HepG2 (cell line): ENCODE data around the gene SETD5. TPM values are rescaled to one million over a fixed set of nuclear protein-coding genes. Genes with fewer than 3 reads are reported as not detected.

Source experiments
- ATF7-NPFF ChIP-seq: sonication (generic); formaldehyde crosslinking; IDR thresholded peaks from 2 replicates; pipeline ENCODE4 v1.8.1; 2023; ENCODE audit warnings: mild to moderate bottlenecking, low read depth, missing genetic modification reagents, moderate library complexity
- BRD4 ChIP-seq: sonication (generic); formaldehyde crosslinking; IDR thresholded peaks from 2 replicates; pipeline ENCODE4 v1.4.0; 2020; ENCODE audit warnings: missing genetic modification reagents
- ELF4 ChIP-seq: sonication (generic); formaldehyde crosslinking; IDR thresholded peaks from 2 replicates; pipeline ENCODE4 v1.5.0; 2020; ENCODE audit warnings: missing genetic modification reagents, mild to moderate bottlenecking, moderate library complexity, borderline replicate concordance
- HNRNPH1 ChIP-seq: fragments of 200-400 bp; formaldehyde crosslinking; optimal IDR thresholded peaks from 2 replicates; pipeline ENCODE3; 2017; ENCODE audit warnings: mild to moderate bottlenecking, low read depth, low read length
- IRX3 ChIP-seq: sonication (generic); formaldehyde crosslinking; IDR thresholded peaks from 2 replicates; pipeline ENCODE4 v1.8.1; 2023; ENCODE audit warnings: mild to moderate bottlenecking, low read depth, missing genetic modification reagents, borderline replicate concordance
- KDM3A ChIP-seq: IDR thresholded peaks from 2 replicates; pipeline ENCODE4 v1.6.1; 2018; ENCODE audit warnings: low read depth, missing compliant biosample characterization
- MXI1 ChIP-seq: IDR thresholded peaks from 3 replicates; pipeline ENCODE4 v1.6.1; 2012; ENCODE audit warnings: low read depth, low read length, inconsistent platforms, borderline replicate concordance
- POLR2G ChIP-seq: fragments of 200-400 bp; formaldehyde crosslinking; IDR thresholded peaks from 2 replicates; pipeline ENCODE4 v1.6.1; 2018; ENCODE audit warnings: mild to moderate bottlenecking, low read depth, low read length, moderate library complexity
- RARG ChIP-seq: sonication (generic); formaldehyde crosslinking; IDR thresholded peaks from 2 replicates; pipeline ENCODE4 v1.4.0; 2020; ENCODE audit warnings: low read depth, mild to moderate bottlenecking, missing genetic modification reagents
- REPIN1 ChIP-seq: sonication (generic); formaldehyde crosslinking; IDR thresholded peaks from 2 replicates; pipeline ENCODE4 v1.8.0; 2022; ENCODE audit warnings: missing genetic modification reagents, low read depth, mild to moderate bottlenecking, borderline replicate concordance
- SOX6 ChIP-seq, 2 experiments: fragments of 450-650 bp in 1 of 2; sonication (generic) in 1 of 2; formaldehyde crosslinking in 1 of 2; IDR thresholded peaks; 2 replicates each; pipeline versions ENCODE4 v1.4.0 to v1.6.1; 2017 to 2020; ENCODE audit warnings: antibody characterized with exemption in 1 of 2, mild to moderate bottlenecking in 1 of 2, missing genetic modification reagents in 1 of 2
- SP2 ChIP-seq: sonication (generic); formaldehyde crosslinking; IDR thresholded peaks from 2 replicates; pipeline ENCODE4 v1.5.1; 2020; ENCODE audit warnings: mild to moderate bottlenecking, missing genetic modification reagents
- TFDP1 ChIP-seq: IDR thresholded peaks from 2 replicates; pipeline ENCODE4 v1.6.1; 2016; ENCODE audit warnings: missing compliant biosample characterization, missing genetic modification reagents, borderline replicate concordance
- U2AF2 ChIP-seq: fragments of 200-400 bp; formaldehyde crosslinking; IDR thresholded peaks from 2 replicates; pipeline ENCODE4 v1.6.1; 2017; ENCODE audit warnings: low read depth, mild to moderate bottlenecking, low read length
- ZBTB43 ChIP-seq: sonication (generic); formaldehyde crosslinking; conservative IDR thresholded peaks from 2 replicates; pipeline ENCODE4 v1.4.0; 2020; ENCODE audit warnings: missing genetic modification reagents
- ZC3H4 ChIP-seq: sonication (generic); formaldehyde crosslinking; IDR thresholded peaks from 2 replicates; pipeline ENCODE4 v1.4.0; 2020; ENCODE audit warnings: missing genetic modification reagents, borderline replicate concordance
- ZFAT ChIP-seq: sonication (generic); formaldehyde crosslinking; conservative IDR thresholded peaks from 2 replicates; pipeline ENCODE4 v1.8.1; 2023; ENCODE audit warnings: missing genetic modification reagents, inconsistent platforms
- ZFP36L2 ChIP-seq: sonication (generic); formaldehyde crosslinking; IDR thresholded peaks from 2 replicates; pipeline ENCODE4 v1.4.0; 2020; ENCODE audit warnings: missing genetic modification reagents
- ZFYVE20 ChIP-seq: sonication (generic); formaldehyde crosslinking; IDR thresholded peaks from 2 replicates; pipeline ENCODE4 v1.8.0; 2023; ENCODE audit warnings: low read depth, mild to moderate bottlenecking, moderate library complexity, missing genetic modification reagents, borderline replicate concordance
- ZMAT3 ChIP-seq: sonication (generic); formaldehyde crosslinking; conservative IDR thresholded peaks from 2 replicates; pipeline ENCODE4 v1.7.0; 2021; ENCODE audit warnings: missing genetic modification reagents
- ZNF17 ChIP-seq: sonication (generic); formaldehyde crosslinking; IDR thresholded peaks from 2 replicates; pipeline ENCODE4 v1.5.0; 2020; ENCODE audit warnings: mild to moderate bottlenecking, missing genetic modification reagents
- ZNF501 ChIP-seq: sonication (generic); formaldehyde crosslinking; IDR thresholded peaks from 2 replicates; pipeline ENCODE4 v1.5.1; 2020; ENCODE audit warnings: mild to moderate bottlenecking, moderate library complexity, missing genetic modification reagents
- ZNF543 ChIP-seq: sonication (generic); formaldehyde crosslinking; IDR thresholded peaks from 2 replicates; pipeline ENCODE4 v1.4.0; 2020; ENCODE audit warnings: mild to moderate bottlenecking, missing genetic modification reagents
- ZNF550 ChIP-seq: sonication (generic); formaldehyde crosslinking; IDR thresholded peaks from 2 replicates; pipeline ENCODE4 v1.4.0; 2020; ENCODE audit warnings: mild to moderate bottlenecking, missing genetic modification reagents, borderline replicate concordance
- polyA plus RNA-seq, 8 experiments: library from polyadenylated mRNA; depleted of rRNA in 3 of 8; stranded (reverse) in 7 of 8; unstranded in 1 of 8; fragments of >200 nt; fragmentation: Illumina TruSeq in 4 of 8; extraction: Trizol in 4 of 8; gene quantifications; 2 replicates each; pipeline versions ENCODE4 v1.2.1 to v1.2.3, GENCODE V29; 2011 to 2016; ENCODE audit warnings: low read depth in 4 of 8, missing spikeins in 1 of 8, mixed read lengths in 1 of 8; ENCODE audit not compliant: insufficient read depth in 1 of 8
- total RNA-seq, 5 experiments: library from RNA; depleted of rRNA; stranded (reverse); fragments of >200 nt; fragmentation: Illumina TruSeq; extraction: Trizol; gene quantifications; 2 replicates each; pipeline ENCODE4 v1.2.3, GENCODE V29; 2016; ENCODE audit warnings: low read depth in 1 of 5
- TF ChIP-seq, protein P1 (sequence below): sonication (generic); formaldehyde crosslinking; IDR thresholded peaks from 2 replicates; pipeline ENCODE4 v1.4.0; 2020; ENCODE audit warnings: mild to moderate bottlenecking, missing genetic modification reagents

Gene SETD5
- total and polyA plus RNA-seq, 2 of the 13 experiments (the other 11 are each of a cell fraction or from before 2014, with no cell fraction given) = 46.8 to 95.8 TPM

DNA sequence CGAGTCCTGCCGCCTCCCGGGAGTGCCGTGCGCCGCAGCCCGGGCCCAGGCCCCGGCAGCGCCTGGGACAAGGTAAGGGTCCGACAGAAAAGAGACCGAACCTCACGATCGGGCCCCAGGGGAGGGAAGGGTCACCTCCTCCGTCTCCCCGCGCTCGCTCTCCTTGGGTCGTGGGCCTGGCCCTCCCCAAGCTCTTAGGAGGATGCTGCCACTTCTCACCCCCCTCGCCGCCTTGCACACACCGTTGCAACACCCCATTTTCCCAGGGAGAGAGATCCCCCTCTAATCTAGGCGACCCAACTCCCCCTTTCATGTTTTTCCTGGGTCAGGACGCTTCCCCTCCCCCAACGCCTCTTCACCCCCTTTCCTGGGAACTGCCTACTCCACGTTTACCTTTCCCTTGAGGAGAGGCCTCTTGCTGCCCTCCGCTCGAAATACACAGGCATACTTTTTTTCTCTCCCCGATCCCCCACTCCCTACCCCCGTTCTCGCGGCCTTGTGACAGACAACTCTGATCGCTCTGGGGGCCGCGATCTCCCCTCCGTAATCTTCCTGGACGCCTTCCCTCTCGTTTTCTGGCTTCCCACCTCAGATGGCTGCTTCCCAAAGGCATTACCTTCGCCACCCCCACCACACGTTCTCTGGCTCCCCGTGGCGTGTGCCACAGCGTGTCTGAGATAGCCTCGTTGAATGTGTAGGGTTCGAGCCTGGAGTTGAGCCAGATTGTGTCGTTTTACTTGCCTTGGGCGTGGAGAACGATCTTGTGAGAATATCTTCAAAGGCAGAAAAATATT, 688 bp downstream of the SETD5 start (continued):
- TF ChIP-seq MXI1 (peak; percentile 1; the same call in 1 of the 3 replicates), U2AF2 (no peak), ELF4 (CRISPR knock-in tag) (peak; percentile 24; the same call in 1 of the 2 replicates), HNRNPH1 (peak; percentile 60), ZNF550 (0 out of 2 replicates have a peak, but pooled peaks have one; percentile 13), TFDP1 (CRISPR knock-in tag) (no peak), ZFAT (CRISPR knock-in tag) (no peak), ZNF17 (CRISPR knock-in tag) (no peak), REPIN1 (CRISPR knock-in tag) (peak; percentile 25; the same call in 1 of the 2 replicates), ATF7-NPFF (CRISPR knock-in tag) (peak; percentile 38), BRD4 (CRISPR knock-in tag) (peak; percentile 70; the same call in 1 of the 2 replicates), ZNF501 (CRISPR knock-in tag) (peak; percentile 62; the same call in 1 of the 2 replicates), KDM3A (no peak), ZFP36L2 (no peak), ZFYVE20 (0 out of 2 replicates have a peak, but pooled peaks have one; percentile 29), IRX3 (CRISPR knock-in tag) (no peak), RARG (CRISPR knock-in tag) (no peak), POLR2G (0 out of 2 replicates have a peak, but pooled peaks have one; percentile 45), SOX6 (IDR thresholded peaks at IDR 0.05) (no peak), SOX6 (CRISPR knock-in tag; IDR thresholded peaks at IDR 0.05) (peak; percentile 35; the same call in 1 of the 2 replicates), SP2 (CRISPR knock-in tag) (peak; percentile 17; the same call in 1 of the 2 replicates), ZBTB43 (CRISPR knock-in tag) (no peak), ZNF543 (CRISPR knock-in tag) (no peak), ZMAT3 (peak; percentile 58; the same call in 1 of the 2 replicates), ZC3H4 (CRISPR knock-in tag) (0 out of 2 replicates have a peak, but pooled peaks have one; percentile 30)
- TF ChIP-seq, protein P1, sequence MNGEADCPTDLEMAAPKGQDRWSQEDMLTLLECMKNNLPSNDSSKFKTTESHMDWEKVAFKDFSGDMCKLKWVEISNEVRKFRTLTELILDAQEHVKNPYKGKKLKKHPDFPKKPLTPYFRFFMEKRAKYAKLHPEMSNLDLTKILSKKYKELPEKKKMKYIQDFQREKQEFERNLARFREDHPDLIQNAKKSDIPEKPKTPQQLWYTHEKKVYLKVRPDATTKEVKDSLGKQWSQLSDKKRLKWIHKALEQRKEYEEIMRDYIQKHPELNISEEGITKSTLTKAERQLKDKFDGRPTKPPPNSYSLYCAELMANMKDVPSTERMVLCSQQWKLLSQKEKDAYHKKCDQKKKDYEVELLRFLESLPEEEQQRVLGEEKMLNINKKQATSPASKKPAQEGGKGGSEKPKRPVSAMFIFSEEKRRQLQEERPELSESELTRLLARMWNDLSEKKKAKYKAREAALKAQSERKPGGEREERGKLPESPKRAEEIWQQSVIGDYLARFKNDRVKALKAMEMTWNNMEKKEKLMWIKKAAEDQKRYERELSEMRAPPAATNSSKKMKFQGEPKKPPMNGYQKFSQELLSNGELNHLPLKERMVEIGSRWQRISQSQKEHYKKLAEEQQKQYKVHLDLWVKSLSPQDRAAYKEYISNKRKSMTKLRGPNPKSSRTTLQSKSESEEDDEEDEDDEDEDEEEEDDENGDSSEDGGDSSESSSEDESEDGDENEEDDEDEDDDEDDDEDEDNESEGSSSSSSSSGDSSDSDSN (CRISPR knock-in tag) = peak; percentile 83
